HG02870 (cell line): ENCODE data around the gene EIF2A.
A peak's percentile ranks its signal among the peaks of the same experiment; 100 is the strongest.

Experiments used
- ATAC-seq: cut with Tn5 transposase; IDR thresholded peaks from one replicate; pipeline ENCODE4 v1.9.1; 2021; ENCODE audit warnings: mild to moderate bottlenecking, moderate library complexity; ENCODE audit not compliant: unreplicated experiment

EIF2A gene

DNA sequence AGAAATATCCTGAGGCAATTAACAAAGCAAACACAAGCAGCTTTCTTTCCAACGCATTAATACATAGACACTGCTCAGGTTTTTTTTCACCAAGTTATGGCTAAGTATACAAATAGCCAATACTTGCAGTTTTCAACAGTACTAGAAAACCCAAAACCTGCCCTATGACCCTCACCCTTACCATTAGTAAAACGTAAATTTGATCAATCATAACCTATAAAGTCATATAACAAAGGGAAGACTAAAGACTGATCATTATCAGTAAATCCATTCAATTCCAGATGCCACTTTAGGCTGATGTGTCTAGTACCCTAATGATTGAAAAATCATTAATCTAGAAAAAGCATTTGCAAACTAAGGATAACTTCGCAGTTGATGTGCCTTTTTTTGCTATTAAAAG, 3.5 kb upstream of the EIF2A start:
- no peak for ATAC-seq

DNA sequence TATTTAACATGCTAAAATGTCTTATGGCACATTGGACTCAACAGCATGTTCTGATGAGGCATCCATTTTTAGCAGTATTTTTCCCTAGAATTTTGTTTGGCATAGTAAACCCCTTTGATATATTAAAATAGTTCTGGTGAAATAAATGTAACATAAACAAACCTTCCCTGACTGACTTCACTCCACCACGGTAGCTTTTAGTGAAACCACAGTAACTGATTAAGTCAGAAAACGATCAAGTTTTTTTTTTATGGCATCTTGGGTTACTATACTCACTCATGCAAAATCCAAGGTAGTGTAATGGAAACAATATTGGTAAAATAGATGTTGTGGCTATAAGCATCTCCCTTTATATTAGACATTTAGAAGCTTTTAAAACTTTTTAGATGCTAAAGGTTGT, 3.1 kb upstream of the EIF2A start:
- no peak for ATAC-seq

GRCh38 chr3:150544041-150544440, 2.5 kb upstream of the EIF2A start:
- no peak for ATAC-seq

DNA sequence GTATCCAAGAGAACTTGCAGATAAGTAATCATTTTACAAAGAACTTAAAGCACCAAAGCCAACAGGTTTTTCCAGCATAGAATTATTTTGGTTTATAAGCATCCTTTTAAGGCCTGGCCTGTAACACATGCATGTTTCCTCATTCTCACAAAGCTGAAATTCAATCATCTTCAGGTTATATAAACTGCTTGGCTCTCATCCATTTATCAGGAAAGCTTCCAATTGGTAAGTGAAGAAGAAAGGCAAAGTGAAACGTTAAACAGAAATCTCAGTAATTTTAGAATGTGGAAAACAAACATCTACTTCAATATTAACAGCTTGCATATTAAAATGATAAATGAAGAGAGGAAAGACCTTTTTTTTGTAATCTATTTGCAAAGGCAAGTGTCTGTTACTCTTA, 1.9 kb upstream of the EIF2A start:
- ATAC-seq, result no peak

DNA sequence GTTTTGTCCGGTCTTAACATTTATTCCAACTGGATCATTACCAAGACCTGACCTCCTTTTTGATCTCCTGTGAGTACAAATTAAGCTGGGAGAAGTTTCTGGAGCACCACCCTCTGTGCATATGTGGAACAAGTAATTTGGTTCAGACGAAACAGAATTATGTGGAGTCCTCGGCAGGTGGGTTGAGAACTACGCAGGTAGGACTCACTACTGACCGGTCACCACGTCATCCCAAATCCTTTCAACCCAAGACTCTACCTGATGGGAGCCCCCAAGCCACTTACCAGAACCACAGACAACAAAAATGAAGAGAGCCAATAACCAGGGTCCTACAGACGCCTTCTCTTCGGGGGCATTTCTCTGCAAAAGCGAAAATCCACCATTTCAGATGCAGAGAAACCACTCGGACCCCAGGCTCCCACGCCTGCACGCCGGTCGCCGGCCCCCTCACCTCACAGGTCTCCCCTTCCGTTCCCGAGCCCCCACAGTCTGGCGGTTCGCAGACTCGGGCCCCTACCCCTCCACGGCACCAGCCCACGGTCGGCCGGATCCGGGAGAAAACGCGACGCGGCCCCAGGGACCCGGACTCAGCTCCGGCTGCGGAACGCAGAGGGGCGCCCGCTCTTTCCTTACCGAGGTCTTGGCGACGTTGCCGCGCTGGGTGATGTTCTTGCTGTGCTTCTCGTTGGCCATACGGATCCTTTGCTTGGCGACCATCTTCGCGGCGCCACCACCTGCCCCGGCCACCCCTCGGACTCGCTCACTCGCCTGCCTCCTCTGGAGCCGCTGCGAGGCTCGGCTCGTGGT, 965 bp upstream of the EIF2A start:
- no peak for ATAC-seq

- no peak for ATAC-seq
Observed at GRCh38 chr3:150547045-150547741, 606 bp downstream of the EIF2A start.

GRCh38 chr3:150555859-150556436, 9.4 kb downstream of the EIF2A start:
- ATAC-seq, result no peak

DNA sequence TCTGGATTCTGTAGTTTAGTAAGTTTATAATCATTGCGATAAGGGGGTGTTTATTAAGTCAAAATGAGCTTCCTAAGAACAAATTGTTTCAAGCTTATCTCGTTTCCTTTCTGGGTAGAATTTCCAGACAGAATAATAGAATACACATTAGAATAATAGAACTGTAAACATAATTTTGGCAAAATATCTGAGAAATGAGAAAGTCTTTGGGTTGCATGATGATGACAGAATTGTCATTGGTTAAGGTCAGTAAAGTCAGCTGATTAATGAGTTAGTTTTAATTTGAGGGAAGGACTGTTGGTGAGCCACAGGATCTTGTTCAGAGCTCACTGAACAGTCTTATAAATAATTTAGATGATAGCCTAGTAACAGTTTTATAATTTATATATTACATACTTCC, 10.2 kb downstream of the EIF2A start:
- no peak for ATAC-seq

- no peak for ATAC-seq
Observed at GRCh38 chr3:150557725-150558124, 11.1 kb downstream of the EIF2A start.

DNA sequence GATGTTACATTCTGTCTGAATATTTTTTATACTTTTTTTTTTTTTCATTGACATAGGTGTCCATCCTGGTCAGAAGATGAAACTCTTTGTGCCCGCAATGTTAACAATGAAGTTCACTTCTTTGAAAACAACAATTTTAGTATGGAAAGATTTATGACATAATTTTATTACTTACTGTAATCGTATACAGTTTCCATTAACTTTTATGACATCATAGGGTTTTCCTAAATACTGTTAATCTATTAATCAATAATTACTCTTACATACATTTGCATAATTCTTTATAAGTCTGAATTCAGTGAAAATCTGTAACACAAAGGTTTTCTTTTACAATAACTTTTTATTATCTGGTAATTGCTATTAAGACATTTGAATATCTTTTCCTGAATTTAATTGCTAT, 17.7 kb downstream of the EIF2A start:
- no peak for ATAC-seq

DNA sequence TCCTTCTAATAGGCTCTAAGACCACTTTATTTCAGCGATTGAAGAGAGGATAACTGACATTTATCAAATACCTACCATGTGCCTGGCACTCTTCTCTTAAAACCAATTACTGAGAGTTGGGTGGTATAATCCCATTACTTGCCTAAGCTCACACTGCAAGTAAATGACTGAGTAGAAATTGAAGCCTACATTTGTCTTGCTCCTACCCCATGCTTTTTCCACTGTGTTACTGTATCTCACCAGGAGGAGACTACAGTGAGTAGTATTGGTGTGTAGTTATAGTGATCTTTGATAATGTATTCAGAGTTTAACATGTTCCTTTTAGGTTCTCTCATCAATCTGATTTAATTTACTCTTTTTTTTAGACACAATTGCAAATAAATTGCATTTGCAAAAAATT, 20.7 kb downstream of the EIF2A start:
- no peak for ATAC-seq

GRCh38 chr3:150577855-150578254, 31.3 kb downstream of the EIF2A start:
- no peak for ATAC-seq

DNA sequence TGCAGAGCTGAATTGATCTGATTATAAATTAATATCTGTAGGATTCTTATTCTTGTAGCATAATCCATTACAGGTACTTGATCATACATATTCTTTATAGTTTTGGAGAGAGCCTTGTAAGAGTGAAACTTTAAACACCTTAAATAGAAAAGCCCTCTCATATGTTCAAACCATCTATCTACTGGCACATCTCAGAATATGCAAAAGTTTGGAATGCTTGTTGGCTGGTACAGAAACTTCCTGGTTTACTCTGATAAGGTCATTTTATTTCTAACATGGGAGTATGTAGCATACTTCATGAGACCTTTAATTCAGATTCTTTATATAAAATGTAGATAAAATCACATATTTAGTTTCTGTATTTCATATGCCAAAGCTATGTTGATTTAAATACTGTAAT, 34.6 kb downstream of the EIF2A start:
- ATAC-seq, result no peak

GRCh38 chr3:150582620-150583019, 36.0 kb downstream of the EIF2A start:
- ATAC-seq, result peak; percentile 40

DNA sequence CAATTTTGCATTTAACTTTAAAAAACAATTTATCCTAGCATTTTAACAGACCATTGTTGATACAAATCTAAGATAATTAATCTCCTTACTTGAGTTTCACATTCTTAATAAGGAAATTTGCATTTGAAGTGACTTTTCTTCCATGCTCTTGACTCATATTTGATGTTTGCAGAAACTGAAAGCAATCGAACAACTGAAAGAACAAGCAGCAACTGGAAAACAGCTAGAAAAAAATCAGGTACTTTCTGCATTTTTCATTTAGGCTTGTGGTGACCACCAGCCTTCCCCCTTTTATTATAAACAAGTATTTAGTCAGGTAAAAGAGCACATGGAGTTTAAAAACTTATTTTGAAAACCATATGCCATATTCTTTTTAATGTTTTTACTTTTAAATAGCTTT, 36.4 kb downstream of the EIF2A start:
- ATAC-seq, result peak; percentile 53

DNA sequence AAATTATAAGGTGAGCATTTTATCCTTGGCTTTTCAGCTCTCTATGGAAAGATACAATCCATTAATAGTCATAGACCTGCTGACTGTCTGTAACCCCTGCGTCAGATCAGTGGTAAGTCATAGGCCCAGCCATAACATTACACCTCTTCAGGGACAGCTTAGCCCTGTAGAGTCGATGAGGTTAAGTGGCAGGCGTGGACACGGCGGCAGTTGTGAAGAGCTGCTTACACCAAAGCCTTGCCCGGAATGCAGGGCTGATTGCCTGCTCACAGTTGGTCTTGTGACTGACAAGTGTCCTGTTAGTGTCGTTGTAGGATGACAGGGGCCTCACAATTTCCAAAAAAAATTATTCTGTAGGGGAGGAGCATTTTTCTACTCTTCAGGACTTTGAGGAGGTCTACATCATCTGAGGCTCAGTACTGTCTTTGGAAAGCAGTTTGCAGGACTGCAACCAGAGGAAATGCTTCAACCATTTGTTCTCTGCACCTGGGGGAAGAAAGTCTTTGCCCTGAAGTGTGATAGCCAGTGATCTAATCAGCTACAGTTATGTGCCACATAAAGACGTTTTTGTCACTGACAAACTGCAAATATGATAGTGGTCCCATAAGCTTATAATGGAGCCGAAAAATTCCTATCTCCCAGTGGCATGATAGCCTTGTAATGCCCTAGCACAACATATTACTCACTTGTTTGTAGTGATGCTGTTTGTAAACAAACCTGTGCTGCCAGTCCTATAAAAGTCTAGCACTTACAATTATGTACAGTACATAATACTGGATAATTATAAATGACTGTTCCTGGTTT, 41.6 kb downstream of the EIF2A start:
- no peak for ATAC-seq

GRCh38 chr3:150589759-150590158, 43.2 kb downstream of the EIF2A start:
- no peak for ATAC-seq

- ATAC-seq, result no peak
Observed at GRCh38 chr3:150594150-150594549, 47.6 kb downstream of the EIF2A start.

- ATAC-seq, result no peak
Observed at GRCh38 chr3:150597646-150598045, 51.1 kb downstream of the EIF2A start.

DNA sequence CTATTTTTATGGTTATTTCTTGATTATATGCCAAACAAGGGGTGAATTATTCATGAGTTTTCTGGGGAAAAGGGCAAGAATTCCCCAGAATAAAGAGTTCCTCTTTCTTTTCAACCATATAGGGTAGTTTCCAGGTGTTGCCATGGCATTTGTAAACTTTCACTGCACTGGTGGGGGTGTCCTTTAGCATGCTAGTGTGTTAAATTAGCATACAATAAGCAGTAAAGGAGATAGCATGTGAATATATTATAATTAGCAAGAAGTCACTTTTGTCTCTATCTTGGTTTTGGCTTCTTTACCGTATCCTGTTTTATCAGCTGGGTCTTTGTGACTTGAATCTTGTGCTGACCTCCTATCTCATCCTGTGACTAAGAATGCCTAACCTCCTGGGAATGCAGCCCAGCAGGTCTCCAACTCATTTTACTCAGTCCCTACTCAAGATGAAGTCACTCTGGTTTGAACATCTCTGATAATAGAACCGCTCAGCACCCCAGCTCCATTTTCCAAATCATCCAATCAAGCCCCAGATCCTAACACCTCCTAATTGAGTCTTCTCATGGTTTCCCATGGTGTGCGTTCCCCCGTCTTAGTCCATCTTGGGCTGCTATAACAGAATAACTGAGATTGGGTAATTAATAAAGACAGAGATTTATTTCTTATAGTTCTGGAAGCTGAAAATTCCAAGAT, 53.2 kb downstream of the EIF2A start:
- peak; percentile 34 for ATAC-seq
